Urothelium cell line (cell line): ENCODE measurements around the gene ABCB6.
"Not testable (repeated sequence)": the region's sequence is repeated elsewhere in the genome, so short reads cannot be mapped to it uniquely, and the experiment has no call there.

Source experiments
- DNase-seq: peaks from one replicate; pipeline ENCODE4 v3.0.0; 2011; ENCODE audit warnings: low spot score, mixed read lengths
- FAIRE-seq: peaks from 2 replicates; lab custom pipeline; 2011; peaks lifted over from hg19 to GRCh38; lab: Jason Lieb, UNC

Gene ABCB6

GRCh38 chr2:219214786-219215185 is 4.0 kb downstream of the ABCB6 start:
- no peak for DNase-seq
- no peak for FAIRE-seq

GRCh38 chr2:219214141-219214540 is 4.6 kb downstream of the ABCB6 start:
- no peak for FAIRE-seq
- no peak for DNase-seq

DNA sequence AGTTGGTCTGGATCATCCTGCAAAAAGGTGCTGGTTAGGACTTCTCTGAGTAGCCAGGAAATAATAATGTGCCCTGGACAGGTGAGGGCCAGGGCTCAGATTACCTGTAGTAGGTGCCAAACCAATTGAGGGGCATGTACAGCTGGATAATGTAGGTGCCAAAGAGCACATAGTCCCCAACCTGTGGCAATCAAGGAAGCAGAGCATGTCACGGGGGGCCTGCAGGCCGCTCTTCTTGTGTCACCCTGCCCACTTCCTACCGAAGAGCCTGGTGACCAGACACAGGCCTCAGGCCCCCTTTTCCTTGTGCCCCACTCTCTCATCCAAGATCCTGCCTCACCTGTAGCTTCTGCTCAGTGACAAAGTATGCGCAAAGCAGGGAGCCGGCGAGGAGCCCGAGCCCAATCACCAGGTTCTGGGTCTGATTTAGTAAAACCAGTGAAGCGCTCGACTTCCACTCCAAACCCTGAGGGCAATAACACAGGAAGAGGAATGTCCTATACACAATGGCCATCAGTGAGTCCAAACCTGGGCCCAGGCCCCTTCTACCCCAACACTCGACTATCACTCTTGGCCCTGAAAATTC is 5.2 kb downstream of the ABCB6 start:
- DNase-seq (no peak), FAIRE-seq (no peak)

GRCh38 chr2:219213026-219213415 is 5.7 kb downstream of the ABCB6 start:
- FAIRE-seq, result no peak

GRCh38 chr2:219210886-219211362 is 7.8 kb downstream of the ABCB6 start:
- FAIRE-seq (no peak), DNase-seq (no peak)

More at GRCh38 chr2:219213026-219213415, 5.7 kb downstream of the ABCB6 start:
- no peak for DNase-seq

DNA sequence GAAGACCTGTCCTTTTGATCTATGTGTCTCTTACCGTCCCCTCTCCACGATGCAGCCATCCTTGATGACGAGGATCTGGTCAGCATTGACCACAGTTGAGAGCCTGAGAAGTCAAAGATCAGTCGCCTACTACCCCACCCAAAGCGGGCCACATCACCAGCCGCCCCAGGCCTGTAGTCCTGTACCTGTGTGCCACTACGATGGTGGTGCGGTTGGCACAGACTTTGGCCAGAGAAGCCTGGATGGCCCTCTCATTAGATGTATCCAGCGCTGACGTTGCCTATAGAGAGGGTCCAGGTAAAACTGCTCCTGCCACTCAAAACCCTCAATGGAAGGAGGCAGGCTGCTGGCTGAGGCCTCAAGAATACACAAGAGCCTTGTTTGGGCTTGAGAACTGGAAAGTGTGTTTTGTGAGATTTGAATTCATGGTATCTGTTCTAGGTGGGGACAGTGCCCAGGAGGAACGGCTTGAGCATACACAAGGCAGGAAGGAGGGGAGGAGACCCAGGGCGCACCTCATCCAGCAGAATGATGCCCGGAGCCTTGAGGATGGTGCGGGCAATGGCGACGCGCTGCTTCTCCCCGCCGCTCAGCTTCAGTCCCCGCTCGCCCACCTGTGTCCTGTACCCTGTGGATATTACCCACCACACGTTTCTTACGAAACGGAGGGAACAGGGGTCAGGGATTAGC is 8.4 kb downstream of the ABCB6 start:
- no peak for DNase-seq
- no peak for FAIRE-seq

DNA sequence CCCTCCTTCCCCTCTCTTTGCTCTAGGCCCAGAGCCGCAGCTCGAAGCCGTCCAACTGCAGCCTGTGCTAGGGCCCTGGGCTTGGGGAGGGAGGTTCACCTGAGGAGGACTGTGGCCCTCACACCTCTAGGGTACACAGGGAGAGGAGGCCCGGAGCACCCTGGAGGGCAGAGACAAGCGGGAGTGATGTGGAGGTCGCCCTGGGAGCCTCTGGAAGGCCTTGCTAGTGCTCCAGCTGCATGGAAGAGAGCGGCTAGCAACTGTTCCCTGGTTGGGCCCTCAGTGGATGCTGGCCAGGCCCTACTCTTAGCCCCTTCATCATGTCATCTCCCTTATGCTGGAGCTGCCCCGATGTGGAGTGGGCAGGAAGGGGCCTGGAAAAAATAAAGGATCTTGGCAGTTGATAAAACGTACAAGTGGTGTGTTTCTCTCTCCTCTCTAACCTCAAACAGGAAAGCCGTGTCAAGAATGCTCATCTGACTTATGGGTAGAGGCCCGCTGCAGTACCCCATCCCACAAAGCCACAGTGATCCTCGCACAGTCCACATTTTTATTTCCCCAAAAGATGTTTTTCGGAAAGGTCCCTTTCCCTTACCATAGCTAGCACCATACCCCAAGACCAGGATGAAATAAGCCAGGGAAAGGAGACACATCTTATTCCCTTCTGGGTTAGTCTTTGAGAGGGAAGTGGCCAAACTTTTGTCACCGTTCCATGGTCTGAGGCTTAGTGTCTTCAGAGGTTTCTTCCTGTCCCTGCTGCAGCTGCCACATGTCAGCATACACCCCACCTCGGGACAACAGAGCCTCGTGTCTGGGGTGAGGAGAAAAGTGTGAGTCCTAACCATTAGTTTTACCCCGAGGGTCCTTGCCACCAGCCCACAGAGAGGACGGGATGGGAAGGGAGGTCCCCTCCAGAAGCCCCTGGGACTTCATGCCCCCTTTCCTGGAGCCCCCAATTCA is 9.2 kb downstream of the ABCB6 start:
- FAIRE-seq (no peak), DNase-seq (no peak)

GRCh38 chr2:219207884-219208740 is 10.6 kb downstream of the ABCB6 start:
- FAIRE-seq, result no peak

GRCh38 chr2:219207134-219207883 is 11.4 kb downstream of the ABCB6 start:
- no peak for DNase-seq
- no peak for FAIRE-seq

More at GRCh38 chr2:219207884-219208740, 10.6 kb downstream of the ABCB6 start:
- no peak for DNase-seq

GRCh38 chr2:219206328-219207133 is 12.2 kb downstream of the ABCB6 start, which contains the start of gene ZFAND2B:
Gene ZFAND2B (plus strand): TSS chr2:219206782. CDS start chr2:219206988, 206 bp downstream.
- DNase-seq (peak; percentile 99), FAIRE-seq (peak; percentile 76)

- no peak for FAIRE-seq
- DNase-seq, result no peak
These were observed 12.8 kb downstream of the ABCB6 start for GRCh38 chr2:219205981-219206327.

DNA sequence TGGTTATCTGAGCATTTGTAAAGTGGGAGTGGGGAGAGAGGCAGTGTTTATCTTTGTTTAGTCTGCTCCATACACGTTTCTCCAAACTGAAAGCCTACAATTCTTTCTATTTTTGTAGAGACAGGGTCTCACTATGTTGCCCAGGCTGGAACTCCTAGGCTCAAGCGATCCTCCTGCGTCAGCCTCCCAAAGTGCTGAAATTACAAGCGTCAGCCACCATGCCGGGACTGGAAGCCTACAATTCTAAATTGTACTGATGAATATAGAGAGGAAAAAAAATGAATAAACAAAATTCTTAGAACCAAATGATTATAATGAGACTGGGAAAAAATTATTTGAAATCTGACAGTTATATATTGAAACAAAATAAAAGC is 13.6 kb downstream of the ABCB6 start:
- no peak for FAIRE-seq
- DNase-seq, result no peak

DNA sequence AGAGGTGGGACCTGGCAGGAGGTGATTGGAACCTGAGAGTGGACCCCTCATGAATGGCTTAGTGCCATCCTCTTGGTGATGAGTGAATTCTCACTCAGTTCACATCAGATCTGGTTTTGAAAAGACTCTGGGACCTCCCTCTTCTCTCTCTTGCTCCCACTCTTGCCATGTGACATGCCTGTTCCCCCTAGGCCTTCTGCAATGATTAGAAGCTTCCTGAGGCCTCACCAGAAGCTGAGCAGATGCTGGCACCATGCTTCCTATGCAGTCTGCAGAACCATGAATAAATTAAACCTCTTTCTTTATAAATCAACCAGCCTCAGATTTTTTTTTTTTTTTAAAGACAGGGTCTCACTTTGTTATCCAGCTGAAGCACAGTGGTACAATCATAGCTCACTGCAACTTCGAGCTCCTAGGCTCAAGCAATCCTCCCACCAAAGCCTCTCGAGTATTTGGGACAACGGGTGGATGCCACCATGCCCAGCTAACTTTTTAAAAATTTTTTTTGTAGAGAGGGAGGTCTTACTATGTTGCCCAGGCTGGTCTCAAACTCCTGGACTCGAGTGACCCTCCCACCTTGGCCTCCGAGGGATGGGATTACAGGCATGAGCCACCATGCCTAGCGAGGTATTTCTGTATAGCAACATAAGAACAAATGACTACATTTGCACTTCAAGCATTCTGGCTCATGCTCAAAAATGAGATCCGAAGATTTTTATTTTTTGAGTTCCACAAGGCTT is 14.2 kb downstream of the ABCB6 start:
- no peak for DNase-seq
- no peak for FAIRE-seq

- DNase-seq, FAIRE-seq: not testable (repeated sequence)
These were observed 17.4 kb downstream of the ABCB6 start for GRCh38 chr2:219201331-219201730.

DNA sequence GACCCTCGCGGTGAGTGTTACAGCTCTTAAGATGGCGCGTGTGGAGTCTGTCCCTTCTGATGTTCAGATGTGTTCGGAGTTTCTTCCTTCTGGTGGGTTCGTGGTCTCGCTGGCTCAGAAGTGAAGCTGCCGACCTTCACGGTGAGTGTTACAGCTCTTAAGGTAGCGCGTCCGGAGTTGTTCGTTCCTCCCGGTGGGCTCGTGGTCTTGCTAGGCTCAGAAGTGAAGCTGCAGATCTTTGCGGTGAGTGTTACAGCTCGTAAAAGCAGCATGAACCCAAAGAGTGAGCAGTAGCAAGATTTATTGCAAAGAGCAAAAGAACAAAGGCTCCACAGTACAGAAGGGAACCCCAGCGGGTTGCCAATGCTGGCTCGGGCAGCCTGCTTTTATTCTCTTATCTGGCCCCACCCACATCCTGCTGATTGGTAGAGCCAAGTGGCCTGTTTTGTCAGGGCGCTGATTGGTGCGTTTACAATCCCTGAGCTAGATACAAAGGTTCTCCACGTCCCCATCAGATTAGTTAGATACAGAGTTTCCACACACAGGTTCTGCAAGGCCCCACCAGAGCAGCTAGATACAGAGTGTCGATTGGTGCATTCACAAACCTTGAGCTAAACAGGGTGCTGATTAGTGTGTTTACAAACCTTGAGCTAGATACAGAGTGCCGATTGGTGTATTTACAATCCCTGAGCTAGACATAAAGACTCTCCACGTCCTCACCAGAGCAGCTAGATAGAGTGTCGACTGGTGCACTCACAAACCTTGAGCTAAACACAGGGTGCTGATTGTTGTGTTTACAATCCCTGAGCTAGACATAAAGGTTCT is 18.0 kb downstream of the ABCB6 start:
- not testable (repeated sequence) for FAIRE-seq, DNase-seq

DNA sequence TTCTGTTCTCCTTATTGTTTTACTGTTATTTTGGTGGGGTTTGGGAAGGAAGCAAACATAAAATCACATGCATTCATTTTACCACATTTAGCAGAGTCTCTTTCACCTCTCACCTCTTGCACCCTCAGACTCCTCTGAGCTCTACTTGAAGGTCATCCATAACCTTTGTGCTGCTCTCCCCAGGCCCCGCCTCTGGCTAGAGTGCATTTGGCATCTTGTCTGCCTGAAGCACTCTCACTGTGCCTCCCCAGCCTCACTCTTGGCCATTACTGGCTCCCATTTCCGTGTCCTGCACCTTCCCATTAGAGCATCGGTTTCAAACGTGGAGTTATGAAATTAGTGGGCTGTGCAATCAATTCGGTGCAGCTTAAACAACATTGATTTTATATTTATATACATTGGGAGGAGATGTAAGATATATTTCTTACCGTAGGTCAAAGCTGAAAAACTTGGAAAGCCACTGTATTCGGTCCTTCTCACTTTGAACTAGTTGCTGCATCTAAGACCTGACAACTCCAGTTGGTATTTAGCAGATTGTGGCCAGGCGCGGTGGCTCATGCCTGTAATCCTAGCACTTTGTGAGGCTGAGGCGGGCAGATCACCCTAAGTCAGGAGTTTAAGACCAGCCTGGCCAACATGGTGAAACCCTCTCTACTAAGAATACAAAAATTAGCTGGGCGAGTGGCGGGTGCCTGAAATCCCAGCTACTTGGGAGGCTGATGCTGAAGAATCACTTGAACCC is 19.1 kb downstream of the ABCB6 start:
- DNase-seq (no peak), FAIRE-seq (no peak)

DNA sequence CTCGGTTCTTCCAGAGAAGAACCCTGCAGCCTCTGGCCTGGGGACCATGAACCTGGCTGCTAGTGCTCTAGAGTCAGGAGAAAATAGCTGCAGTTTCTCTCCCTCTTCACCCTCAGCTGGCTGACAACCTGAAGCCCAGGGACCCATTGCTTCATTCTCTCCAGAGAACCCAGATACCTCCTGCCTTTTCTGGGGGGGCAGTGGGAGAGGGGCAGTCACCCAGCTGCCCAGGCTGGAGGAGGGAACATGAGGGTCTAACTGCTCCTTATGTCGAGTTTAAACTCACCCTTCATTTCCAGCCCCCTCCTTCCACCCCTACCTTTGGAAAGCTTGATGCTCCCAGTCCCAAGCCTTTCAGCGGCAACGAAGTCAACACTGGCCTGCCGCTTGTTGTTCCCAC is 19.8 kb downstream of the ABCB6 start:
- FAIRE-seq, result no peak
- no peak for DNase-seq
